HL-60 (cell line): ENCODE measurements around the gene ZNF718.

Experiments used
- DNase-seq, 2 experiments: peaks; one replicate each; pipeline ENCODE4 v3.0.0-alpha.2; 2010 to 2020; ENCODE audit warnings: low read depth in 1 of 2, low spot score in 1 of 2
- H3K27ac ChIP-seq: fragments of 250-450 bp; sonication (Bioruptor Pico); replicated peaks from 2 replicates; pipeline ENCODE4 v1.5.1; 2020; ENCODE audit warnings: mild to moderate bottlenecking, moderate library complexity
- H3K27me3 ChIP-seq: fragments of 250-450 bp; sonication (Bioruptor Pico); 2 replicates; pipeline ENCODE4 v1.5.1; 2021; ENCODE audit warnings: mild to moderate bottlenecking, moderate library complexity; ENCODE audit not compliant: insufficient read depth, poor library complexity, severe bottlenecking
- H3K4me3 ChIP-seq: replicated peaks from 2 replicates; pipeline ENCODE4 v1.5.1; 2011; ENCODE audit warnings: mild to moderate bottlenecking, control low read depth, low read length; ENCODE audit not compliant: insufficient read depth
- GABPA ChIP-seq: IDR thresholded peaks from 2 replicates; pipeline ENCODE4 v1.6.1; 2012; ENCODE audit warnings: low read depth
- POLR2AphosphoS5 ChIP-seq: IDR thresholded peaks from 2 replicates; pipeline ENCODE4 v1.6.1; 2012; ENCODE audit warnings: low read depth
- REST ChIP-seq: IDR thresholded peaks from 2 replicates; pipeline ENCODE4 v1.6.1; 2012; ENCODE audit warnings: low read depth; ENCODE audit not compliant: insufficient replicate concordance
- SPI1 ChIP-seq: IDR thresholded peaks from 2 replicates; pipeline ENCODE4 v1.6.1; 2012; ENCODE audit warnings: low read depth, mild to moderate bottlenecking, borderline replicate concordance
- TF ChIP-seq, protein P1 (sequence below): IDR thresholded peaks from one replicate; pipeline ENCODE4 v1.5.1; 2011; ENCODE audit warnings: low read length, control low read depth, inconsistent platforms; ENCODE audit not compliant: insufficient read depth

ZNF718 gene

DNA sequence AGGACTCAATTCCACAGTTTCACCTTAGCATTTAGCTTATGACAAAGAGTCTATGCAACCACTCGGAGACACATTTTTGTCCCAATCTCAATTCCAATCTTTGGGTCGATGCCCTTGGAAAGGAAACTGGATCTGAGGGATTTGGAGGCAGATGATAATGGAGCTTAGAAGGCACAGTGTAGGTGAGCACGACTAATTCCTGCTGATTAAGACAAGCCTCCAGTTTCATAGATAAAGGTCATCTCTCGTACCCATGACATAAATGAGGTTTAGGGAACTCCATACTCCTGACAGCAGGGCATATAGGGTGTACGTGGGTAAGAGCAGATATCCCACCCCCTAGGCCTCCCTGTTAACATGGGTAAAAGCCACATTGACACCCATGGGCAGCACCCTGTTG is 24.4 kb upstream of the ZNF718 start:
- no peak overlapping the region for H3K4me3 ChIP-seq
- no peak overlapping the region for H3K27ac ChIP-seq
- TF ChIP-seq POLR2AphosphoS5, result no peak
- no peak for TF ChIP-seq SPI1
- TF ChIP-seq GABPA, result no peak
- TF ChIP-seq, protein P1, sequence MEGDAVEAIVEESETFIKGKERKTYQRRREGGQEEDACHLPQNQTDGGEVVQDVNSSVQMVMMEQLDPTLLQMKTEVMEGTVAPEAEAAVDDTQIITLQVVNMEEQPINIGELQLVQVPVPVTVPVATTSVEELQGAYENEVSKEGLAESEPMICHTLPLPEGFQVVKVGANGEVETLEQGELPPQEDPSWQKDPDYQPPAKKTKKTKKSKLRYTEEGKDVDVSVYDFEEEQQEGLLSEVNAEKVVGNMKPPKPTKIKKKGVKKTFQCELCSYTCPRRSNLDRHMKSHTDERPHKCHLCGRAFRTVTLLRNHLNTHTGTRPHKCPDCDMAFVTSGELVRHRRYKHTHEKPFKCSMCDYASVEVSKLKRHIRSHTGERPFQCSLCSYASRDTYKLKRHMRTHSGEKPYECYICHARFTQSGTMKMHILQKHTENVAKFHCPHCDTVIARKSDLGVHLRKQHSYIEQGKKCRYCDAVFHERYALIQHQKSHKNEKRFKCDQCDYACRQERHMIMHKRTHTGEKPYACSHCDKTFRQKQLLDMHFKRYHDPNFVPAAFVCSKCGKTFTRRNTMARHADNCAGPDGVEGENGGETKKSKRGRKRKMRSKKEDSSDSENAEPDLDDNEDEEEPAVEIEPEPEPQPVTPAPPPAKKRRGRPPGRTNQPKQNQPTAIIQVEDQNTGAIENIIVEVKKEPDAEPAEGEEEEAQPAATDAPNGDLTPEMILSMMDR, result no peak
- no peak for TF ChIP-seq REST
- DNase-seq, result no peak
- H3K27me3 ChIP-seq, result no peaks in the 10 kb centered on the region

- DNase-seq, result no peak
- Histone ChIP-seq H3K27ac (no peak overlapping the region), H3K27me3 (no peaks in the 10 kb centered on the region), H3K4me3 (no peak overlapping the region)
- TF ChIP-seq GABPA (no peak), SPI1 (no peak), POLR2AphosphoS5 (no peak), REST (no peak)
- TF ChIP-seq, protein P1, result no peak
These were observed 17.2 kb upstream of the ZNF718 start for GRCh38 chr4:107083-107443.

- Histone ChIP-seq H3K4me3 (no peak overlapping the region), H3K27ac (no peak overlapping the region), H3K27me3 (no peaks in the 10 kb centered on the region)
- TF ChIP-seq, protein P1, result no peak
- no peak for TF ChIP-seq REST
- TF ChIP-seq SPI1, result no peak
- TF ChIP-seq GABPA, result no peak
- no peak for TF ChIP-seq POLR2AphosphoS5
- DNase-seq, result no peak
These were observed 16.6 kb upstream of the ZNF718 start for GRCh38 chr4:107444-108429.
